Endothelial cell of umbilical vein (primary cell): ENCODE measurements around the gene ACOT7. TPM values are rescaled to one million over a fixed set of nuclear protein-coding genes. Genes with fewer than 3 reads are reported as not detected.

Source experiments
- BruUV-seq: library from RNA; stranded (reverse); fragments of 400-500 nt; replicated peaks from 2 replicates; lab custom pipeline; 2021; lab: Mats Ljungman, UMichigan
- CTCF ChIA-PET: fragments of 300-600, 350-600 bp; sonication (Branson Sonifier 250); formaldehyde crosslinking; loops from one replicate; lab custom pipeline; 2021; ENCODE audit warnings: antibody characterized with exemption, inconsistent platforms; lab: Charles Lee
- POLR2A ChIA-PET: fragments of 300-600, 350-600 bp; sonication (Branson Sonifier 250); formaldehyde crosslinking; loops from one replicate; lab custom pipeline; 2021; ENCODE audit warnings: antibody characterized with exemption, inconsistent platforms; lab: Charles Lee
- DNase-seq: peaks from one replicate; pipeline ENCODE4 v3.0.0-alpha.2; 2011; ENCODE audit warnings: low read depth, low spot score
- FAIRE-seq: peaks from 2 replicates; lab custom pipeline; 2011; peaks lifted over from hg19 to GRCh38; lab: Jason Lieb, UNC
- H2AFZ ChIP-seq: 2 replicates; pipeline ENCODE4 v1.6.0; 2012; ENCODE audit warnings: low read depth, low read length, control low read depth, inconsistent platforms
- H3K27ac ChIP-seq: 2 replicates; pipeline ENCODE4 v1.5.1; 2011; ENCODE audit warnings: low read depth, mild to moderate bottlenecking, control low read depth, low read length, moderate library complexity; ENCODE audit not compliant: insufficient read depth
- H3K27me3 ChIP-seq, 2 experiments: 2 replicates each; pipeline versions ENCODE4 v1.6.0 to v1.6.1; 2011; ENCODE audit warnings: low read length in 2 of 2, mixed read lengths in 1 of 2; ENCODE audit not compliant: control insufficient read depth in 2 of 2, insufficient read depth in 2 of 2
- H3K36me3 ChIP-seq, 2 experiments: 2 replicates in 1 of 2; 3 replicates in 1 of 2; pipeline ENCODE4 v1.5.1; 2011; ENCODE audit warnings: low read length in 2 of 2, mild to moderate bottlenecking in 1 of 2, moderate library complexity in 1 of 2; ENCODE audit not compliant: control insufficient read depth in 2 of 2, insufficient read depth in 2 of 2; ENCODE audit errors: extremely low read depth in 1 of 2
- H3K4me1 ChIP-seq: 3 replicates; pipeline ENCODE4 v1.5.1; 2011; ENCODE audit warnings: mild to moderate bottlenecking, low read length; ENCODE audit not compliant: control insufficient read depth, insufficient read depth; ENCODE audit errors: extremely low read depth
- H3K4me2 ChIP-seq: 2 replicates; pipeline ENCODE4 v1.6.1; 2011; ENCODE audit warnings: low read length, control low read depth, mixed read lengths; ENCODE audit not compliant: insufficient read depth
- H3K4me3 ChIP-seq, 3 experiments: fragments of 200-600 bp in 1 of 3; sonication (generic), shearing (Covaris generic) in 1 of 3; replicated peaks in 1 of 3; 2 replicates each; pipeline ENCODE4 v1.5.1; 2011 to 2016; ENCODE audit warnings: control low read depth in 3 of 3, low read length in 3 of 3, mild to moderate bottlenecking in 2 of 3, inconsistent platforms in 1 of 3, low read depth in 1 of 3, moderate library complexity in 1 of 3; ENCODE audit not compliant: insufficient read depth in 1 of 3
- H3K79me2 ChIP-seq: 2 replicates; pipeline ENCODE4 v1.6.0; 2012; ENCODE audit warnings: low read length, inconsistent platforms; ENCODE audit not compliant: control insufficient read depth, insufficient read depth
- H3K9ac ChIP-seq: replicated peaks from 2 replicates; pipeline ENCODE3; 2011; ENCODE audit warnings: low read length, control low read depth; ENCODE audit not compliant: insufficient read depth; ENCODE audit errors: extremely low read depth
- H3K9me1 ChIP-seq: replicated peaks from 3 replicates; pipeline ENCODE4 v1.6.0; 2011; ENCODE audit warnings: mild to moderate bottlenecking, low read length; ENCODE audit not compliant: control insufficient read depth, insufficient read depth; ENCODE audit errors: extremely low read depth
- H3K9me3 ChIP-seq: replicated peaks from 2 replicates; pipeline ENCODE4 v1.5.1; 2012; ENCODE audit warnings: low read length, inconsistent platforms; ENCODE audit not compliant: control insufficient read depth, insufficient read depth
- H4K20me1 ChIP-seq: replicated peaks from 2 replicates; pipeline ENCODE3; 2011; ENCODE audit warnings: mild to moderate bottlenecking, low read length; ENCODE audit not compliant: control insufficient read depth, insufficient read depth; ENCODE audit errors: extremely low read depth
- CTCF ChIP-seq, 2 donors: IDR thresholded peaks; 1 replicate in 1 of 2; 2 replicates in 1 of 2; pipeline ENCODE4 v1.5.1; 2011; ENCODE audit warnings: low read length in 2 of 2, mild to moderate bottlenecking in 2 of 2, moderate library complexity in 2 of 2, control low read depth in 1 of 2, inconsistent platforms in 1 of 2, low read depth in 1 of 2; ENCODE audit not compliant: insufficient read depth in 1 of 2; ENCODE audit errors: extremely low read depth in 1 of 2
- EZH2 ChIP-seq: IDR thresholded peaks from 2 replicates; pipeline ENCODE4 v1.6.1; 2012; ENCODE audit warnings: borderline replicate concordance, low read depth, mild to moderate bottlenecking, moderate library complexity, low read length, inconsistent platforms; ENCODE audit not compliant: severe bottlenecking
- FOS ChIP-seq: IDR thresholded peaks from 2 replicates; pipeline ENCODE4 v1.6.1; 2011; ENCODE audit warnings: mild to moderate bottlenecking, low read length, moderate library complexity, borderline replicate concordance; ENCODE audit not compliant: insufficient read depth
- GATA2 ChIP-seq: IDR thresholded peaks from 2 replicates; pipeline ENCODE4 v1.7.0; 2011; ENCODE audit warnings: low read depth, mild to moderate bottlenecking, moderate library complexity, mixed read lengths, low read length; ENCODE audit not compliant: insufficient read length, insufficient read depth
- JUN ChIP-seq: IDR thresholded peaks from 2 replicates; pipeline ENCODE4 v1.6.1; 2011; ENCODE audit warnings: borderline replicate concordance, low read depth; ENCODE audit not compliant: insufficient read length, insufficient read depth
- MYC ChIP-seq: IDR thresholded peaks from one replicate; pipeline ENCODE4 v1.6.1; 2011; ENCODE audit warnings: mild to moderate bottlenecking, low read depth, low read length
- POLR2A ChIP-seq: IDR thresholded peaks from 2 replicates; pipeline ENCODE4 v1.6.1; 2012; ENCODE audit warnings: low read depth, mild to moderate bottlenecking, control low read depth, low read length
- POLR2AphosphoS5 ChIP-seq: IDR thresholded peaks from 2 replicates; pipeline ENCODE4 v1.6.1; 2012; ENCODE audit warnings: low read depth, mild to moderate bottlenecking, control low read depth, low read length, moderate library complexity; ENCODE audit not compliant: insufficient read depth
- dilution Hi-C: fragments of 300-500 bp; cut with MboI; formaldehyde crosslinking; loops from one replicate; pipeline ENCODE4 v1.15.0; 2019; ENCODE audit warnings: low sequenced_read_pairs; ENCODE audit not compliant: extremely low pct_ligation_motif_present
- intact Hi-C: fragments of 100-400 bp; cut with micrococcal nuclease; formaldehyde crosslinking; loops from one replicate; pipeline ENCODE4 v1.10.0; 2022
- polyA plus RNA-seq, 4 experiments: library from polyadenylated mRNA; depleted of rRNA in 3 of 4; stranded (reverse) in 3 of 4; unstranded in 1 of 4; fragments of >200 nt; gene quantifications; 2 replicates each; pipeline versions ENCODE4 v1.2.1 to v1.2.3, GENCODE V29; 2011 to 2012; ENCODE audit warnings: missing spikeins in 1 of 4
- total RNA-seq: library from RNA; stranded (reverse); gene quantifications from 2 replicates; pipeline ENCODE4 v1.2.3, GENCODE V29; 2021
- TF ChIP-seq, protein P1 (sequence below): IDR thresholded peaks from 2 replicates; pipeline ENCODE4 v1.6.1; 2011; ENCODE audit not compliant: insufficient read depth, insufficient read length

ACOT7 gene
- total and polyA plus RNA-seq, 2 donors (not counting 3 experiments of a cell fraction or from before 2014, with no cell fraction given): 69.4 to 105 TPM

DNA sequence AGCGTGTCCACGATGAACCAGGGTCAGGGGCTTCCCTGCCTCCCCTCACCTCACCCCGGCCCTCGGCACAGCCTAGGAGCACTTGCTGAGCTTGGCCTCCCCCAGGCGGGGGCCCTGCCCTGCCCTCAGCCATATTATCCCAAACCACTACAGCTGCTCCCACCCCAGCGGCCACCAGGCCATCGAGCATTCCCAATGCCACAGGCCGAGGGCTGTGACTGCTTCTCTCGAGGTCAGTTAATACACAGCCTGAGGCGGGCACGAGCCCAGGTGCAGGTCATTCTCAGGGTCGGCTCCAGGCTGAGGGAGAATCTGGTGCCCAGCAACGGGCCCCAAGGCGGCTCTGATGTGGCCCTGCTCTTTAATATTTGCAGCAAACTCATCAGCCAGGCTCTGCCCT lies 124.3 kb downstream of the ACOT7 start:
- no peaks in the 10 kb centered on the region for H3K9me3 ChIP-seq
- ChIA-PET CTCF (no interaction called here), POLR2A (no interaction called here)
- no peak for FAIRE-seq
- H3K27me3 ChIP-seq: no peaks in the 10 kb centered on the region
- TF ChIP-seq POLR2A: no peak
- TF ChIP-seq CTCF (IDR thresholded peaks at IDR 0.05; ENCODE audit: extremely low read depth in 1 of 2, insufficient read depth in 1 of 2, low read depth in 1 of 2, low read length in 2 of 2): no peak
- TF ChIP-seq EZH2: no peak
- no peak for TF ChIP-seq POLR2AphosphoS5
- TF ChIP-seq FOS: no peak
- no peak for TF ChIP-seq JUN
- TF ChIP-seq, protein P1, sequence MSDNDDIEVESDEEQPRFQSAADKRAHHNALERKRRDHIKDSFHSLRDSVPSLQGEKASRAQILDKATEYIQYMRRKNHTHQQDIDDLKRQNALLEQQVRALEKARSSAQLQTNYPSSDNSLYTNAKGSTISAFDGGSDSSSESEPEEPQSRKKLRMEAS: no peak
- no peak for TF ChIP-seq GATA2
- TF ChIP-seq MYC: no peak
- no peak overlapping the region for H3K4me2 ChIP-seq
- H3K4me1 ChIP-seq: no peaks in the 10 kb centered on the region
- H2AFZ ChIP-seq: no peak overlapping the region
- H3K79me2 ChIP-seq: no peaks in the 10 kb centered on the region
- BruUV-seq: no TSS peak
- DNase-seq: no peak
- no peaks in the 10 kb centered on the region for H3K9me1 ChIP-seq
- H3K27ac ChIP-seq: no peak overlapping the region
- no peaks in the 10 kb centered on the region for H4K20me1 ChIP-seq
- no peak overlapping the region for H3K4me3 ChIP-seq
- H3K9ac ChIP-seq: no peak overlapping the region
- intact Hi-C loops: no loop called here
- H3K36me3 ChIP-seq: no peaks in the 10 kb centered on the region
- dilution Hi-C loops: no loop called here
